PC-3 (cell line): ENCODE results near the gene ZNF117.
"Not testable (repeated sequence)": the region's sequence is repeated elsewhere in the genome, so short reads cannot be mapped to it uniquely, and the experiment has no call there.

Source experiments
- CTCF ChIP-seq: fragments of 300-600 bp; sonication (generic); conservative IDR thresholded peaks from 2 replicates; pipeline ENCODE4 v1.5.1; 2017; ENCODE audit warnings: antibody characterized with exemption, low read depth, mild to moderate bottlenecking, low read length
- EZH2 ChIP-seq: fragments of 300-600 bp; sonication (generic); IDR thresholded peaks from one replicate; pipeline ENCODE4 v1.6.1; 2017; ENCODE audit warnings: antibody characterized with exemption, mild to moderate bottlenecking, low read length; ENCODE audit not compliant: unreplicated experiment
- EZH2phosphoT487 ChIP-seq: fragments of 300-600 bp; sonication (generic); IDR thresholded peaks from 2 replicates; pipeline ENCODE4 v1.6.1; 2018; ENCODE audit warnings: mild to moderate bottlenecking, antibody characterized with exemption, low read length, borderline replicate concordance

- TF ChIP-seq CTCF, EZH2, EZH2phosphoT487: not testable (repeated sequence)
These were observed 42.6 kb upstream of the ZNF117 start for GRCh38 chr7:65033391-65033790.
